Mesenchymal stem cell (in vitro differentiated cells and primary cell): ENCODE results near the gene NPL.

Experiments used
- DNase-seq: peaks from one replicate; pipeline ENCODE4 v3.0.0-alpha.2; 2013
- H2AFZ ChIP-seq: one replicate; pipeline ENCODE4 v1.6.1; 2013; ENCODE audit warnings: low read depth, mild to moderate bottlenecking, control low read depth, inconsistent platforms, low read length, moderate library complexity
- H2AK5ac ChIP-seq: 2 replicates; pipeline ENCODE4 v1.6.1; 2013; ENCODE audit warnings: low read length, moderate library complexity, mild to moderate bottlenecking, inconsistent platforms; ENCODE audit not compliant: severe bottlenecking
- H2BK120ac ChIP-seq: one replicate; pipeline ENCODE4 v1.6.1; 2013; ENCODE audit warnings: low read depth, mild to moderate bottlenecking, inconsistent platforms, low read length, moderate library complexity
- H2BK12ac ChIP-seq, 2 experiments: one replicate each; pipeline ENCODE4 v1.6.1; 2013; ENCODE audit warnings: inconsistent platforms in 2 of 2, low read length in 2 of 2, mild to moderate bottlenecking in 2 of 2, moderate library complexity in 2 of 2, control low read depth in 1 of 2
- H2BK15ac ChIP-seq: one replicate; pipeline ENCODE4 v1.6.1; 2013; ENCODE audit warnings: mild to moderate bottlenecking, low read depth, inconsistent platforms; ENCODE audit not compliant: poor library complexity, severe bottlenecking
- H2BK5ac ChIP-seq: 2 replicates; pipeline ENCODE4 v1.6.1; 2013; ENCODE audit warnings: low read depth, mild to moderate bottlenecking, low read length, control low read depth, inconsistent platforms; ENCODE audit not compliant: poor library complexity, severe bottlenecking
- H3K14ac ChIP-seq, 2 experiments: one replicate each; pipeline ENCODE4 v1.6.1; 2013; ENCODE audit warnings: inconsistent platforms in 2 of 2, low read length in 2 of 2, control low read depth in 1 of 2, mild to moderate bottlenecking in 1 of 2, moderate library complexity in 1 of 2
- H3K18ac ChIP-seq, 2 experiments: one replicate each; pipeline ENCODE4 v1.6.1; 2013; ENCODE audit warnings: inconsistent platforms in 2 of 2, low read length in 2 of 2, control low read depth in 1 of 2, low read depth in 1 of 2, mild to moderate bottlenecking in 1 of 2
- H3K23ac ChIP-seq, 2 experiments: one replicate each; pipeline ENCODE4 v1.6.1; 2013; ENCODE audit warnings: inconsistent platforms in 2 of 2, low read length in 2 of 2, mild to moderate bottlenecking in 2 of 2, moderate library complexity in 2 of 2, control low read depth in 1 of 2
- H3K27ac ChIP-seq: 2 replicates; pipeline ENCODE4 v1.5.1; 2013; ENCODE audit warnings: mild to moderate bottlenecking, moderate library complexity, low read length, control low read depth, inconsistent platforms; ENCODE audit not compliant: poor library complexity, severe bottlenecking
- H3K27me3 ChIP-seq, 2 experiments: 2 replicates each; pipeline versions ENCODE4 v1.6.1 to v1.7.0; 2013; ENCODE audit warnings: low read length in 2 of 2, mild to moderate bottlenecking in 2 of 2, moderate library complexity in 2 of 2, control low read depth in 1 of 2, inconsistent platforms in 1 of 2; ENCODE audit not compliant: control insufficient read depth in 1 of 2, insufficient read depth in 1 of 2
- H3K36me3 ChIP-seq, 2 experiments: 2 replicates each; pipeline versions ENCODE4 v1.6.1 to v1.7.0; 2013; ENCODE audit warnings: low read length in 2 of 2, control low read depth in 1 of 2, inconsistent platforms in 1 of 2, low read depth in 1 of 2, mild to moderate bottlenecking in 1 of 2; ENCODE audit not compliant: insufficient read depth in 2 of 2, control insufficient read depth in 1 of 2
- H3K4ac ChIP-seq, 2 experiments: one replicate each; pipeline ENCODE4 v1.6.1; 2013; ENCODE audit warnings: inconsistent platforms in 2 of 2, low read length in 2 of 2, mild to moderate bottlenecking in 2 of 2, moderate library complexity in 2 of 2, control low read depth in 1 of 2, low read depth in 1 of 2
- H3K4me1 ChIP-seq: 2 replicates; pipeline ENCODE4 v1.6.1; 2013; ENCODE audit warnings: low read depth, low read length, control low read depth; ENCODE audit not compliant: control insufficient read depth, insufficient read depth
- H3K4me2 ChIP-seq: 2 replicates; pipeline ENCODE4 v1.6.1; 2013; ENCODE audit warnings: low read length, mild to moderate bottlenecking, inconsistent platforms; ENCODE audit not compliant: poor library complexity, severe bottlenecking
- H3K4me3 ChIP-seq, 2 experiments: 2 replicates each; pipeline versions ENCODE4 v1.5.1 to v1.7.0; 2013; ENCODE audit warnings: low read length in 2 of 2, mild to moderate bottlenecking in 2 of 2, control low read depth in 1 of 2, low read depth in 1 of 2; ENCODE audit not compliant: insufficient read depth in 1 of 2
- H3K79me1 ChIP-seq: replicated peaks from 2 replicates; pipeline ENCODE4 v1.6.1; 2013; ENCODE audit warnings: mild to moderate bottlenecking, control low read depth, low read length, inconsistent platforms; ENCODE audit not compliant: poor library complexity, severe bottlenecking
- H3K9ac ChIP-seq: 2 replicates; pipeline ENCODE4 v1.7.0; 2013; ENCODE audit warnings: mild to moderate bottlenecking, low read length, moderate library complexity
- H3K9me3 ChIP-seq: 2 replicates; pipeline ENCODE4 v1.7.0; 2013; ENCODE audit warnings: mild to moderate bottlenecking, low read length; ENCODE audit not compliant: control insufficient read depth
- H4K8ac ChIP-seq: one replicate; pipeline ENCODE4 v1.6.1; 2013; ENCODE audit warnings: inconsistent platforms, mild to moderate bottlenecking, low read length, moderate library complexity
- H4K91ac ChIP-seq: one replicate; pipeline ENCODE4 v1.6.1; 2013; ENCODE audit warnings: mild to moderate bottlenecking, low read length, inconsistent platforms
- WGBS: methylation state at CpG from one replicate; pipeline ENCODE4 v1.1.7; 2013; ENCODE audit warnings: mixed read lengths; 5-methylcytosine and 5-hydroxymethylcytosine counted together

NPL gene

GRCh38 chr1:182848736-182849135 lies 59.2 kb downstream of the NPL start:
- H3K9ac ChIP-seq = no peak overlapping the region
- H3K4me3 ChIP-seq = no peak overlapping the region
- no peaks in the 10 kb centered on the region for H3K27me3 ChIP-seq
- no peak overlapping the region for H3K23ac ChIP-seq
- no peak overlapping the region for H3K27ac ChIP-seq
- peaks cover 3% of the 10 kb centered on the region for H3K4me1 ChIP-seq
- peaks cover 31 to 100% of the 10 kb centered on the region in 2 experiments for H3K36me3 ChIP-seq
- H2BK15ac ChIP-seq = no peak overlapping the region
- H2AK5ac ChIP-seq = no peak overlapping the region
- H2BK5ac ChIP-seq = no peak overlapping the region
- H3K4me2 ChIP-seq = no peak overlapping the region
- H3K18ac ChIP-seq = no peak overlapping the region
- H3K14ac ChIP-seq = no peak overlapping the region
- H4K91ac ChIP-seq = no peak overlapping the region
- no peak overlapping the region for H2BK12ac ChIP-seq
- no peak overlapping the region for H2BK120ac ChIP-seq
- H3K9me3 ChIP-seq = no peaks in the 10 kb centered on the region
- no peak overlapping the region for H4K8ac ChIP-seq
- peaks cover 4% of the 10 kb centered on the region for H3K79me1 ChIP-seq
- H3K4ac ChIP-seq = no peak overlapping the region
- WGBS = 100% methylated on average over 2 of the region's 2 CpGs
- H2AFZ ChIP-seq = no peak overlapping the region
- DNase-seq = no peak

GRCh38 chr1:182850319-182850718 lies 60.7 kb downstream of the NPL start:
- H3K9ac ChIP-seq = no peak overlapping the region
- H3K36me3 ChIP-seq = peaks cover 22 to 100% of the 10 kb centered on the region in 2 experiments
- no peak overlapping the region for H2BK12ac ChIP-seq
- DNase-seq = no peak
- no peaks in the 10 kb centered on the region for H3K9me3 ChIP-seq
- H2BK15ac ChIP-seq = no peak overlapping the region
- H3K27ac ChIP-seq = no peak overlapping the region
- no peak overlapping the region for H2BK120ac ChIP-seq
- WGBS = 97% methylated on average over 2 of the region's 4 CpGs
- no peak overlapping the region for H2BK5ac ChIP-seq
- no peaks in the 10 kb centered on the region for H3K27me3 ChIP-seq
- H3K4me1 ChIP-seq = peaks cover 2% of the 10 kb centered on the region
- H4K91ac ChIP-seq = no peak overlapping the region
- no peak overlapping the region for H3K4ac ChIP-seq
- H3K4me2 ChIP-seq = no peak overlapping the region
- peaks cover 4% of the 10 kb centered on the region for H3K79me1 ChIP-seq
- no peak overlapping the region for H4K8ac ChIP-seq
- no peak overlapping the region for H3K4me3 ChIP-seq
- no peak overlapping the region for H2AFZ ChIP-seq
- H3K18ac ChIP-seq = no peak overlapping the region
- no peak overlapping the region for H2AK5ac ChIP-seq
- H3K23ac ChIP-seq = no peak overlapping the region
- H3K14ac ChIP-seq = no peak overlapping the region

- Histone ChIP-seq H4K8ac (no peak overlapping the region), H2AK5ac (no peak overlapping the region), H2BK120ac (no peak overlapping the region), H2AFZ (no peak overlapping the region), H2BK5ac (no peak overlapping the region), H3K79me1 (peaks cover 4% of the 10 kb centered on the region), H3K4me2 (no peak overlapping the region), H2BK12ac (no peak overlapping the region), H2BK15ac (no peak overlapping the region), H3K27me3 (no peaks in the 10 kb centered on the region), H3K9ac (no peak overlapping the region), H3K23ac (no peak overlapping the region), H3K18ac (no peak overlapping the region), H3K4ac (no peak overlapping the region), H3K4me1 (no peaks in the 10 kb centered on the region), H3K4me3 (no peak overlapping the region), H3K27ac (no peak overlapping the region), H3K36me3 (peaks cover 19 to 100% of the 10 kb centered on the region in 2 experiments), H3K14ac (no peak overlapping the region), H3K9me3 (no peaks in the 10 kb centered on the region), H4K91ac (no peak overlapping the region)
- WGBS = 93% methylated on average over 1 of the region's 1 CpG
- no peak for DNase-seq
Observed at GRCh38 chr1:182851825-182852224, 62.3 kb downstream of the NPL start.

GRCh38 chr1:182855911-182856310 lies 66.3 kb downstream of the NPL start:
- no peak overlapping the region for H4K8ac ChIP-seq
- no peak overlapping the region for H3K27ac ChIP-seq
- H3K4me1 ChIP-seq = no peaks in the 10 kb centered on the region
- no peak overlapping the region for H3K23ac ChIP-seq
- no peak overlapping the region for H3K4ac ChIP-seq
- H2AK5ac ChIP-seq = no peak overlapping the region
- no peak overlapping the region for H3K4me3 ChIP-seq
- peaks cover 25 to 100% of the 10 kb centered on the region in 2 experiments for H3K36me3 ChIP-seq
- no peaks in the 10 kb centered on the region for H3K9me3 ChIP-seq
- H3K27me3 ChIP-seq = no peaks in the 10 kb centered on the region
- no peak overlapping the region for H2AFZ ChIP-seq
- no peak overlapping the region for H3K18ac ChIP-seq
- H3K14ac ChIP-seq = no peak overlapping the region
- H2BK120ac ChIP-seq = no peak overlapping the region
- H2BK15ac ChIP-seq = no peak overlapping the region
- no peak overlapping the region for H4K91ac ChIP-seq
- no peak overlapping the region for H3K4me2 ChIP-seq
- DNase-seq = no peak
- no peak overlapping the region for H2BK5ac ChIP-seq
- H3K9ac ChIP-seq = peak overlapping the region; percentile 53
- 96% methylated on average over 2 of the region's 4 CpGs for WGBS
- H2BK12ac ChIP-seq = no peak overlapping the region
- peaks cover 8% of the 10 kb centered on the region for H3K79me1 ChIP-seq
